DND-41 (cell line): ENCODE data around the gene LGR6.

Source experiments
- ATAC-seq: fragments of 200-7000 bp; cut with Tn5 transposase; 3 replicates; pipeline ENCODE4 v1.9.1; 2021; ENCODE audit warnings: low read depth; ENCODE audit not compliant: insufficient read depth
- DNase-seq: peaks from one replicate; pipeline ENCODE4 v3.0.0-alpha.2; 2020
- H2AFZ ChIP-seq: 2 replicates; pipeline ENCODE4 v1.6.0; 2012; ENCODE audit warnings: low read depth, low read length
- H3K27ac ChIP-seq: 2 replicates; pipeline ENCODE4 v1.5.1; 2012; ENCODE audit warnings: low read length, inconsistent platforms
- H3K27me3 ChIP-seq: fragments of 200-600 bp; sonication (generic); 2 replicates; pipeline ENCODE4 v1.6.0; 2012; ENCODE audit warnings: low read length, mild to moderate bottlenecking, inconsistent platforms; ENCODE audit not compliant: insufficient read depth, poor library complexity
- H3K36me3 ChIP-seq: 2 replicates; pipeline ENCODE4 v1.5.1; 2012; ENCODE audit warnings: low read length, inconsistent platforms; ENCODE audit not compliant: insufficient read depth
- H3K4me1 ChIP-seq: 2 replicates; pipeline ENCODE4 v1.5.1; 2012; ENCODE audit warnings: mild to moderate bottlenecking, low read length; ENCODE audit not compliant: insufficient read depth
- H3K4me2 ChIP-seq: 2 replicates; pipeline ENCODE4 v1.6.0; 2012; ENCODE audit warnings: mild to moderate bottlenecking, moderate library complexity, low read length, inconsistent platforms; ENCODE audit not compliant: insufficient read depth
- H3K4me3 ChIP-seq, 2 experiments: fragments of 200-600 bp in 1 of 2; shearing (Covaris generic) in 1 of 2; 2 replicates each; pipeline ENCODE4 v1.5.1; 2012 to 2016; ENCODE audit warnings: inconsistent platforms in 2 of 2, low read length in 2 of 2, mild to moderate bottlenecking in 2 of 2, low read depth in 1 of 2, moderate library complexity in 1 of 2
- H3K79me2 ChIP-seq: 2 replicates; pipeline ENCODE4 v1.6.0; 2012; ENCODE audit warnings: low read length, inconsistent platforms; ENCODE audit not compliant: insufficient read depth
- H3K9ac ChIP-seq: 2 replicates; pipeline ENCODE4 v1.6.0; 2012; ENCODE audit warnings: low read depth, mild to moderate bottlenecking, inconsistent platforms, low read length, moderate library complexity
- H3K9me3 ChIP-seq: 2 replicates; pipeline ENCODE4 v1.5.1; 2012; ENCODE audit warnings: low read length, moderate library complexity, mild to moderate bottlenecking, inconsistent platforms; ENCODE audit not compliant: insufficient read depth, severe bottlenecking
- H4K20me1 ChIP-seq: 2 replicates; pipeline ENCODE4 v1.6.0; 2012; ENCODE audit warnings: low read length; ENCODE audit not compliant: insufficient read depth
- EZH2 ChIP-seq: IDR thresholded peaks from 3 replicates; pipeline ENCODE4 v1.6.1; 2012; ENCODE audit warnings: borderline replicate concordance, low read depth, mild to moderate bottlenecking, moderate library complexity, low read length, inconsistent platforms; ENCODE audit not compliant: severe bottlenecking
- TF ChIP-seq, protein P1 (sequence below): IDR thresholded peaks from 2 replicates; pipeline ENCODE4 v1.5.1; 2012; ENCODE audit warnings: borderline replicate concordance, low read length, moderate library complexity, mild to moderate bottlenecking; ENCODE audit not compliant: poor library complexity, severe bottlenecking; ENCODE audit errors: extremely low read depth

The LGR6 gene

GRCh38 chr1:202187041-202187671 is 6.4 kb upstream of the LGR6 start:
- Histone ChIP-seq H3K9me3 (no peaks in the 10 kb centered on the region), H3K9ac (no peak overlapping the region), H3K79me2 (no peaks in the 10 kb centered on the region), H4K20me1 (peaks cover 3% of the 10 kb centered on the region; the same call in 1 of the 2 replicates), H2AFZ (no peak overlapping the region), H3K27me3 (no peaks in the 10 kb centered on the region), H3K27ac (no peak overlapping the region), H3K4me1 (0 out of 2 replicates have a peak, but pooled peaks cover 2% of the 10 kb centered on the region), H3K4me3 (no peak overlapping the region), H3K4me2 (no peak overlapping the region), H3K36me3 (no peaks in the 10 kb centered on the region)
- TF ChIP-seq, protein P1, sequence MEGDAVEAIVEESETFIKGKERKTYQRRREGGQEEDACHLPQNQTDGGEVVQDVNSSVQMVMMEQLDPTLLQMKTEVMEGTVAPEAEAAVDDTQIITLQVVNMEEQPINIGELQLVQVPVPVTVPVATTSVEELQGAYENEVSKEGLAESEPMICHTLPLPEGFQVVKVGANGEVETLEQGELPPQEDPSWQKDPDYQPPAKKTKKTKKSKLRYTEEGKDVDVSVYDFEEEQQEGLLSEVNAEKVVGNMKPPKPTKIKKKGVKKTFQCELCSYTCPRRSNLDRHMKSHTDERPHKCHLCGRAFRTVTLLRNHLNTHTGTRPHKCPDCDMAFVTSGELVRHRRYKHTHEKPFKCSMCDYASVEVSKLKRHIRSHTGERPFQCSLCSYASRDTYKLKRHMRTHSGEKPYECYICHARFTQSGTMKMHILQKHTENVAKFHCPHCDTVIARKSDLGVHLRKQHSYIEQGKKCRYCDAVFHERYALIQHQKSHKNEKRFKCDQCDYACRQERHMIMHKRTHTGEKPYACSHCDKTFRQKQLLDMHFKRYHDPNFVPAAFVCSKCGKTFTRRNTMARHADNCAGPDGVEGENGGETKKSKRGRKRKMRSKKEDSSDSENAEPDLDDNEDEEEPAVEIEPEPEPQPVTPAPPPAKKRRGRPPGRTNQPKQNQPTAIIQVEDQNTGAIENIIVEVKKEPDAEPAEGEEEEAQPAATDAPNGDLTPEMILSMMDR = no peak
- no peak for TF ChIP-seq EZH2
- DNase-seq = no peak
- ATAC-seq = no peak

- Histone ChIP-seq H3K4me3 (no peak overlapping the region), H3K36me3 (no peaks in the 10 kb centered on the region), H2AFZ (no peak overlapping the region), H3K27me3 (no peaks in the 10 kb centered on the region), H3K27ac (no peak overlapping the region), H4K20me1 (peaks cover 3% of the 10 kb centered on the region; the same call in 1 of the 2 replicates), H3K9me3 (no peaks in the 10 kb centered on the region), H3K4me2 (no peak overlapping the region), H3K4me1 (0 out of 2 replicates have a peak, but pooled peaks cover 2% of the 10 kb centered on the region), H3K79me2 (no peaks in the 10 kb centered on the region), H3K9ac (no peak overlapping the region)
- no peak for DNase-seq
- ATAC-seq = no peak
- TF ChIP-seq, protein P1 = no peak
- no peak for TF ChIP-seq EZH2
Measured at GRCh38 chr1:202187697-202188407, 5.7 kb upstream of the LGR6 start.

- Histone ChIP-seq H3K9ac (no peak overlapping the region), H3K27me3 (peaks cover 4% of the 10 kb centered on the region), H3K4me2 (no peak overlapping the region), H3K27ac (no peak overlapping the region), H3K79me2 (no peaks in the 10 kb centered on the region), H2AFZ (no peak overlapping the region), H3K9me3 (no peaks in the 10 kb centered on the region), H3K4me3 (no peak overlapping the region), H4K20me1 (peaks cover 7% of the 10 kb centered on the region; the same call in 1 of the 2 replicates), H3K36me3 (no peaks in the 10 kb centered on the region), H3K4me1 (0 out of 2 replicates have a peak, but pooled peaks cover 5% of the 10 kb centered on the region)
- ATAC-seq = peak; percentile 88
- peak; percentile 82 for DNase-seq
- TF ChIP-seq, protein P1 = peak; percentile 74
- TF ChIP-seq EZH2 = no peak
Measured at GRCh38 chr1:202189001-202189790, 4.4 kb upstream of the LGR6 start.
